ENCODE data around the gene TEX14.

Gene TEX14

GRCh38 chr17:58580671-58581070 lies 111.2 kb downstream of the TEX14 start:
- no peak for DNase-seq (ENCODE audit: low read depth)
- no peak overlapping the region for H3K4me3 ChIP-seq (ENCODE audit: low read length)
- TF ChIP-seq CTCF (conservative IDR thresholded peaks at IDR 0.05; ENCODE audit: low read length): no peak

GRCh38 chr17:58577696-58578095 lies 114.1 kb downstream of the TEX14 start:
- peak; percentile 75 for TF ChIP-seq CTCF (conservative IDR thresholded peaks at IDR 0.05; ENCODE audit: low read length)
- peak; percentile 56 for DNase-seq (ENCODE audit: low read depth)
- H3K4me3 ChIP-seq (ENCODE audit: low read length): no peak overlapping the region

- DNase-seq (ENCODE audit: low read depth): no peak
- H3K4me3 ChIP-seq (ENCODE audit: low read length): no peak overlapping the region
- no peak for TF ChIP-seq CTCF (conservative IDR thresholded peaks at IDR 0.05; ENCODE audit: low read length)
Measured at GRCh38 chr17:58576679-58577367, 115.0 kb downstream of the TEX14 start.

- no peak for TF ChIP-seq CTCF (conservative IDR thresholded peaks at IDR 0.05; ENCODE audit: low read length)
- peak; percentile 55 for DNase-seq (ENCODE audit: low read depth)
- H3K4me3 ChIP-seq (ENCODE audit: low read length): no peak overlapping the region
Measured at GRCh38 chr17:58575511-58575910, 116.3 kb downstream of the TEX14 start.

GRCh38 chr17:58574025-58574424 lies 117.8 kb downstream of the TEX14 start:
- H3K4me3 ChIP-seq (ENCODE audit: low read length): no peak overlapping the region
- DNase-seq (ENCODE audit: low read depth): no peak
- no peak for TF ChIP-seq CTCF (conservative IDR thresholded peaks at IDR 0.05; ENCODE audit: low read length)

GRCh38 chr17:58572846-58573245 lies 119.0 kb downstream of the TEX14 start:
- no peak overlapping the region for H3K4me3 ChIP-seq (ENCODE audit: low read length)
- no peak for DNase-seq (ENCODE audit: low read depth)
- TF ChIP-seq CTCF (conservative IDR thresholded peaks at IDR 0.05; ENCODE audit: low read length): no peak

- no peak for DNase-seq (ENCODE audit: low read depth)
- H3K4me3 ChIP-seq (ENCODE audit: low read length): no peak overlapping the region
- TF ChIP-seq CTCF (conservative IDR thresholded peaks at IDR 0.05; ENCODE audit: low read length): no peak
Measured at GRCh38 chr17:58570758-58571157, 121.1 kb downstream of the TEX14 start.

Data from AG10803 (cell line).